IMR-90 (cell line): Measurements from ENCODE around the gene PTS. TPM values are rescaled to one million over a fixed set of nuclear protein-coding genes. Genes with fewer than 3 reads are reported as not detected.

Experiments
- ATAC-seq: fragments of 200-7000 bp; cut with Tn5 transposase; 2 replicates; pipeline ENCODE4 v1.9.1; 2020; ENCODE audit warnings: low read depth, mild to moderate bottlenecking, moderate library complexity
- BruUV-seq: library from RNA; stranded (reverse); fragments of 400-500 nt; replicated peaks from 2 replicates; lab custom pipeline; 2021; lab: Mats Ljungman, UMichigan
- CTCF ChIA-PET: fragments of 300-600 bp; formaldehyde crosslinking; extraction: SDS; loops from one replicate; lab custom pipeline; 2021; ENCODE audit warnings: antibody characterized with exemption; lab: Yijun Ruan, JAX
- POLR2A ChIA-PET: fragments of 300-600 bp; sonication (Branson Sonifier 250); formaldehyde crosslinking; loops from one replicate; lab custom pipeline; 2022; ENCODE audit warnings: antibody characterized with exemption; ENCODE audit not compliant: unreplicated experiment; lab: Charles Lee
- DNase-seq: peaks from one replicate; pipeline ENCODE4 v3.0.0; 2013
- H2AFZ ChIP-seq: replicated peaks from 2 replicates; pipeline ENCODE3; 2013; ENCODE audit warnings: low read length, mild to moderate bottlenecking; ENCODE audit not compliant: poor library complexity
- H2AK5ac ChIP-seq: 2 replicates; pipeline ENCODE4 v1.6.1; 2013; ENCODE audit warnings: low read depth, low read length, inconsistent platforms
- H2AK9ac ChIP-seq: replicated peaks from 2 replicates; pipeline ENCODE3; 2013; ENCODE audit warnings: mild to moderate bottlenecking, low read depth, low read length, moderate library complexity; ENCODE audit not compliant: poor library complexity
- H2BK120ac ChIP-seq: 2 replicates; pipeline ENCODE4 v1.6.1; 2013; ENCODE audit warnings: low read depth, low read length, inconsistent platforms
- H2BK15ac ChIP-seq: 3 replicates; pipeline ENCODE4 v1.6.1; 2013; ENCODE audit warnings: low read depth, low read length, inconsistent platforms
- H2BK20ac ChIP-seq: 2 replicates; pipeline ENCODE4 v1.6.1; 2013; ENCODE audit warnings: low read depth, mild to moderate bottlenecking, inconsistent platforms, low read length, moderate library complexity
- H2BK5ac ChIP-seq: 2 replicates; pipeline ENCODE4 v1.6.1; 2013; ENCODE audit warnings: mild to moderate bottlenecking, low read depth, low read length, inconsistent platforms; ENCODE audit not compliant: poor library complexity, severe bottlenecking
- H3K14ac ChIP-seq: replicated peaks from 2 replicates; pipeline ENCODE4 v1.6.1; 2013; ENCODE audit warnings: low read depth, low read length, inconsistent platforms
- H3K18ac ChIP-seq: 2 replicates; pipeline ENCODE4 v1.6.1; 2013; ENCODE audit warnings: low read depth, low read length, control low read depth
- H3K23ac ChIP-seq: 2 replicates; pipeline ENCODE4 v1.6.1; 2013; ENCODE audit warnings: low read depth, low read length, inconsistent platforms
- H3K27ac ChIP-seq: 2 replicates; pipeline ENCODE4 v1.5.1; 2013; ENCODE audit warnings: mild to moderate bottlenecking, control low read depth, low read length; ENCODE audit not compliant: insufficient read depth
- H3K27me3 ChIP-seq: 2 replicates; pipeline ENCODE4 v1.6.1; 2013; ENCODE audit warnings: low read length; ENCODE audit not compliant: control insufficient read depth, insufficient read depth
- H3K36me3 ChIP-seq: 2 replicates; pipeline ENCODE4 v1.6.1; 2013; ENCODE audit warnings: low read length, mixed read lengths; ENCODE audit not compliant: control insufficient read depth, insufficient read depth
- H3K4ac ChIP-seq: 2 replicates; pipeline ENCODE4 v1.6.1; 2013; ENCODE audit warnings: low read depth, low read length, inconsistent platforms
- H3K4me1 ChIP-seq: 2 replicates; pipeline ENCODE4 v1.6.1; 2013; ENCODE audit warnings: low read length, mixed read lengths; ENCODE audit not compliant: control insufficient read depth, insufficient read depth
- H3K4me2 ChIP-seq: 2 replicates; pipeline ENCODE4 v1.6.1; 2013; ENCODE audit warnings: low read depth, mild to moderate bottlenecking, control low read depth, low read length, moderate library complexity
- H3K4me3 ChIP-seq: 2 replicates; pipeline ENCODE4 v1.5.1; 2013; ENCODE audit warnings: low read depth, mild to moderate bottlenecking, control low read depth, low read length, moderate library complexity; ENCODE audit not compliant: insufficient read depth
- H3K56ac ChIP-seq: 2 replicates; pipeline ENCODE4 v1.6.1; 2013; ENCODE audit warnings: low read length, inconsistent platforms; ENCODE audit not compliant: insufficient read depth; ENCODE audit errors: extremely low read depth
- H3K79me1 ChIP-seq, 2 experiments: 2 replicates each; pipeline ENCODE4 v1.6.1; 2013; ENCODE audit warnings: low read length in 2 of 2, inconsistent platforms in 1 of 2, low read depth in 1 of 2
- H3K9ac ChIP-seq: 2 replicates; pipeline ENCODE4 v1.6.1; 2013; ENCODE audit warnings: low read depth, low read length, control low read depth
- H3K9me1 ChIP-seq: 2 replicates; pipeline ENCODE4 v1.6.1; 2013; ENCODE audit warnings: low read length, inconsistent platforms; ENCODE audit not compliant: insufficient read depth
- H3K9me3 ChIP-seq: 2 replicates; pipeline ENCODE4 v1.6.1; 2013; ENCODE audit warnings: low read length; ENCODE audit not compliant: control insufficient read depth, insufficient read depth
- H4K20me1 ChIP-seq: 2 replicates; pipeline ENCODE4 v1.6.1; 2013; ENCODE audit warnings: low read length, inconsistent platforms; ENCODE audit not compliant: insufficient read depth
- H4K5ac ChIP-seq: 2 replicates; pipeline ENCODE4 v1.6.1; 2013; ENCODE audit warnings: mild to moderate bottlenecking, low read depth, low read length, control low read depth
- H4K8ac ChIP-seq, 2 experiments: 2 replicates each; pipeline ENCODE4 v1.6.1; 2013; ENCODE audit warnings: low read depth in 2 of 2, low read length in 2 of 2, control low read depth in 1 of 2, inconsistent platforms in 1 of 2
- H4K91ac ChIP-seq: 2 replicates; pipeline ENCODE4 v1.6.1; 2013; ENCODE audit warnings: low read depth, low read length, inconsistent platforms; ENCODE audit not compliant: insufficient read depth
- BHLHE40 ChIP-seq: fragments of 150-350 bp; IDR thresholded peaks from 2 replicates; pipeline ENCODE4 v1.6.1; 2016; ENCODE audit warnings: mild to moderate bottlenecking, low read depth, low read length
- CEBPB ChIP-seq: IDR thresholded peaks from 2 replicates; pipeline ENCODE4 v1.6.1; 2012; ENCODE audit warnings: low read depth, low read length, improper control_type of control experiment
- CHD1 ChIP-seq: IDR thresholded peaks from 2 replicates; pipeline ENCODE4 v1.6.1; 2012; ENCODE audit warnings: low read depth, low read length, improper control_type of control experiment
- CTCF ChIP-seq: conservative IDR thresholded peaks from 2 replicates; pipeline ENCODE4 v1.5.1; 2012; ENCODE audit warnings: mild to moderate bottlenecking, low read depth, low read length, improper control_type of control experiment
- ELK1 ChIP-seq: fragments of 150-350 bp; IDR thresholded peaks from 2 replicates; pipeline ENCODE4 v1.6.1; 2016; ENCODE audit warnings: low read depth, mild to moderate bottlenecking, low read length, moderate library complexity, borderline replicate concordance
- FOS ChIP-seq: fragments of 150-350 bp; IDR thresholded peaks from 2 replicates; pipeline ENCODE4 v1.6.1; 2016; ENCODE audit warnings: low read depth, low read length
- MAFK ChIP-seq: IDR thresholded peaks from 2 replicates; pipeline ENCODE4 v1.6.1; 2012; ENCODE audit warnings: low read depth, low read length, improper control_type of control experiment
- MAZ ChIP-seq: IDR thresholded peaks from 2 replicates; pipeline ENCODE4 v1.6.1; 2012; ENCODE audit warnings: low read depth, mild to moderate bottlenecking, low read length, improper control_type of control experiment, moderate library complexity, borderline replicate concordance
- MXI1 ChIP-seq: IDR thresholded peaks from 2 replicates; pipeline ENCODE4 v1.6.1; 2012; ENCODE audit warnings: low read depth, mild to moderate bottlenecking, low read length, moderate library complexity, borderline replicate concordance
- NFE2L2 ChIP-seq: fragments of 150-350 bp; IDR thresholded peaks from 2 replicates; pipeline ENCODE4 v1.6.1; 2016; ENCODE audit warnings: low read depth, mild to moderate bottlenecking, low read length
- POLR2A ChIP-seq: IDR thresholded peaks from 2 replicates; pipeline ENCODE4 v1.6.1; 2012; ENCODE audit warnings: mild to moderate bottlenecking, low read depth, low read length
- RAD21 ChIP-seq: IDR thresholded peaks from 2 replicates; pipeline ENCODE4 v1.6.1; 2012; ENCODE audit warnings: low read length, improper control_type of control experiment
- RCOR1 ChIP-seq: IDR thresholded peaks from 2 replicates; pipeline ENCODE4 v1.6.1; 2012; ENCODE audit warnings: mild to moderate bottlenecking, low read length, improper control_type of control experiment; ENCODE audit not compliant: insufficient replicate concordance
- RFX5 ChIP-seq: IDR thresholded peaks from 2 replicates; pipeline ENCODE4 v1.8.0; 2012; ENCODE audit warnings: low read depth, mild to moderate bottlenecking, low read length, moderate library complexity
- SMC3 ChIP-seq: fragments of 150-350 bp; IDR thresholded peaks from 2 replicates; pipeline ENCODE4 v1.6.1; 2016; ENCODE audit warnings: low read depth, mild to moderate bottlenecking, antibody characterized with exemption, low read length, moderate library complexity
- USF2 ChIP-seq: fragments of 150-350 bp; IDR thresholded peaks from 2 replicates; pipeline ENCODE4 v1.6.1; 2017; ENCODE audit warnings: mild to moderate bottlenecking, antibody characterized with exemption, low read length, low read depth
- WGBS, 2 experiments: methylation state at CpG; one replicate each; pipeline versions ENCODE4 v1.1.5 to v1.1.7; 2013; ENCODE audit warnings: missing lambda C conversion rate in 2 of 2; ENCODE audit not compliant: insufficient read length in 1 of 2; ENCODE audit errors: extremely low coverage in 2 of 2; 5-methylcytosine and 5-hydroxymethylcytosine counted together
- dilution Hi-C: fragments of 300-500 bp; cut with HindIII; formaldehyde crosslinking; loops from one replicate; pipeline ENCODE4 v1.14.3; 2018; ENCODE audit warnings: low sequenced_read_pairs; ENCODE audit not compliant: unreplicated experiment
- in situ Hi-C: fragments of 300-500 bp; cut with MboI; formaldehyde crosslinking; loops from 3 replicates; pipeline ENCODE4 v1.14.3; 2019; ENCODE audit warnings: low sequenced_read_pairs, inconsistent platforms, mixed read lengths
- intact Hi-C: fragments of 100-400 bp; cut with micrococcal nuclease; formaldehyde crosslinking; loops from 2 replicates; pipeline ENCODE4 v1.10.0; 2022
- polyA plus RNA-seq, 3 experiments: library from polyadenylated mRNA; depleted of rRNA; stranded (reverse); fragments of >200 nt; gene quantifications; 2 replicates each; pipeline ENCODE4 v1.2.3, GENCODE V29; 2012; ENCODE audit warnings: low replicate concordance in 1 of 3
- total RNA-seq: library from RNA; depleted of rRNA; stranded (reverse); fragments of >200 nt; gene quantifications from 2 replicates; pipeline ENCODE4 v1.2.3, GENCODE V29; 2012

Gene PTS
- total and polyA plus RNA-seq, 2 of the 4 experiments (the other 2 are of a cell fraction) = 21.0 to 51.8 TPM

- in situ Hi-C loops = no loop called here
- peaks cover 12% of the 10 kb centered on the region for H3K4me1 ChIP-seq
- ChIA-PET CTCF (interaction anchor here (1.5 kb wide), 1 partner anchor 11 kb away, joined by 6 read pairs; no protein-coding TSS in a partner anchor), POLR2A (interaction anchor here (0.7 kb wide), 1 partner anchor 38 kb away, joined by 8 read pairs; no protein-coding TSS in a partner anchor)
- H4K20me1 ChIP-seq = no peaks in the 10 kb centered on the region
- no peak overlapping the region for H3K14ac ChIP-seq
- H2BK20ac ChIP-seq = no peak overlapping the region
- H2BK15ac ChIP-seq = no peak overlapping the region
- H2BK120ac ChIP-seq = no peak overlapping the region
- no peak overlapping the region for H3K4me3 ChIP-seq
- no peak overlapping the region for H3K56ac ChIP-seq
- H3K4ac ChIP-seq = no peak overlapping the region
- BruUV-seq = no TSS peak
- no peak for ATAC-seq
- H3K9me3 ChIP-seq = no peaks in the 10 kb centered on the region
- DNase-seq = no peak
- H3K18ac ChIP-seq = peak overlapping the region; percentile 54; the same call in 1 of the 2 replicates
- TF ChIP-seq POLR2A = no peak
- no peak for TF ChIP-seq BHLHE40
- TF ChIP-seq FOS = no peak
- no peak for TF ChIP-seq MAFK
- TF ChIP-seq MAZ = no peak
- no peak for TF ChIP-seq CHD1
- TF ChIP-seq SMC3 = no peak
- TF ChIP-seq CTCF = no peak
- no peak for TF ChIP-seq RCOR1
- no peak for TF ChIP-seq ELK1
- TF ChIP-seq NFE2L2 = no peak
- no peak for TF ChIP-seq CEBPB
- no peak for TF ChIP-seq USF2
- TF ChIP-seq MXI1 = no peak
- no peak for TF ChIP-seq RAD21
- no peak for TF ChIP-seq RFX5
- no peak overlapping the region for H2AK9ac ChIP-seq
- no peaks in the 10 kb centered on the region for H3K36me3 ChIP-seq
- H3K27ac ChIP-seq = no peak overlapping the region
- H4K5ac ChIP-seq = peak overlapping the region; percentile 42; the same call in 1 of the 2 replicates
- H2BK5ac ChIP-seq = no peak overlapping the region
- WGBS, 2 experiments = no CpG with 5 or more reads among the region's 5 CpGs
- no peak overlapping the region for H3K9ac ChIP-seq
- intact Hi-C loops = no loop called here
- H4K8ac ChIP-seq = no peak overlapping the region
- H3K23ac ChIP-seq = no peak overlapping the region
- dilution Hi-C loops = no loop called here
- no peak overlapping the region; the same call in 1 of the 2 replicates for H4K91ac ChIP-seq
- no peaks in the 10 kb centered on the region for H3K27me3 ChIP-seq
- 0 out of 2 replicates have a peak, but pooled peaks cover 6% of the 10 kb centered on the region for H3K9me1 ChIP-seq
- H3K4me2 ChIP-seq = no peak overlapping the region
- H2AFZ ChIP-seq = no peak overlapping the region
- no peak overlapping the region for H2AK5ac ChIP-seq
- no peaks in the 10 kb centered on the region for H3K79me1 ChIP-seq
Observed at GRCh38 chr11:112268406-112268805, 42.2 kb downstream of the PTS start.
